ENCODE measurements around the gene R3HDM1. TPM values are rescaled to one million over a fixed set of nuclear protein-coding genes. Genes with fewer than 3 reads are reported as not detected.

R3HDM1 gene
- total RNA-seq, 4 donors from 2014 or later: 13.7 to 22.3 (median 19.2) TPM

- H3K36me3 ChIP-seq: no peaks in the 10 kb centered on the region
- intact Hi-C loops (cut with DNase I; ENCODE audit: low total_unique reads) (no loop called here), in situ Hi-C loops (cut with MboI; ENCODE audit: low pct_ligation_motif_present in 1 of 4, low pct_unique_long_range_greater_than_20kb in 1 of 4, low sequenced_read_pairs in 3 of 4) (no loop called here)
- no peak for DNase-seq
- H3K27me3 ChIP-seq: no peaks in the 10 kb centered on the region
- WGBS, 2 donors (ENCODE audit: low coverage in 1 of 2): 96 to 100% methylated on average over 2 of the region's 2 CpGs
- no peaks in the 10 kb centered on the region for H3K4me1 ChIP-seq
- H3K9me3 ChIP-seq: peaks cover 6 to 16% of the 10 kb centered on the region in 2 donors
- H3K27ac ChIP-seq: no peak overlapping the region
- no peak overlapping the region for H3K4me3 ChIP-seq
- TF ChIP-seq EP300 (IDR thresholded peaks at IDR 0.05; ENCODE audit: low read depth) (no peak), POLR2A (IDR thresholded peaks at IDR 0.05) (no peak), POLR2AphosphoS5 (IDR thresholded peaks at IDR 0.05) (no peak), CTCF (IDR thresholded peaks at IDR 0.05) (no peak)
Observed at GRCh38 chr2:135512099-135512498, 19.2 kb upstream of the R3HDM1 start.

- in situ Hi-C loops (cut with MboI; ENCODE audit: low pct_ligation_motif_present in 1 of 4, low pct_unique_long_range_greater_than_20kb in 1 of 4, low sequenced_read_pairs in 3 of 4): no loop called here
- no peaks in the 10 kb centered on the region for H3K9me3 ChIP-seq
Observed at GRCh38 chr2:135525786-135526185, 5.5 kb upstream of the R3HDM1 start.

GRCh38 chr2:135528006-135528405, 3.3 kb upstream of the R3HDM1 start:
- H3K27ac ChIP-seq: no peak overlapping the region
- TF ChIP-seq CTCF (IDR thresholded peaks at IDR 0.05): no peak
- no peak for TF ChIP-seq POLR2AphosphoS5 (IDR thresholded peaks at IDR 0.05)
- TF ChIP-seq POLR2A (IDR thresholded peaks at IDR 0.05): no peak
- TF ChIP-seq EP300 (IDR thresholded peaks at IDR 0.05; ENCODE audit: low read depth): no peak
- in situ Hi-C loops (cut with MboI; ENCODE audit: low pct_ligation_motif_present in 1 of 4, low pct_unique_long_range_greater_than_20kb in 1 of 4, low sequenced_read_pairs in 3 of 4): no loop called here
- no peak for DNase-seq
- H3K36me3 ChIP-seq: no peaks in the 10 kb centered on the region
- no peak overlapping the region for H3K4me3 ChIP-seq
- H3K27me3 ChIP-seq: no peaks in the 10 kb centered on the region
- intact Hi-C loops (cut with DNase I; ENCODE audit: low total_unique reads): loop anchor here (10.0 kb wide), 1 partner anchor 217 kb away; the partner anchor contains the start of gene UBXN4
- H3K4me1 ChIP-seq: peaks cover 0 to 16% (median 10%) of the 10 kb centered on the region in 4 donors
- WGBS, 2 donors (ENCODE audit: low coverage in 1 of 2): 88 to 92% methylated on average over 3 of the region's 3 CpGs
- H3K9me3 ChIP-seq: no peaks in the 10 kb centered on the region

More at GRCh38 chr2:135525786-135526185, 5.5 kb upstream of the R3HDM1 start:
- Histone ChIP-seq H3K27ac (no peak overlapping the region), H3K4me3 (no peak overlapping the region), H3K27me3 (no peaks in the 10 kb centered on the region), H3K36me3 (no peaks in the 10 kb centered on the region), H3K4me1 (peaks cover 0 to 6% (median 0%) of the 10 kb centered on the region in 4 donors)
- no peak for DNase-seq
- TF ChIP-seq POLR2A (IDR thresholded peaks at IDR 0.05) (no peak), POLR2AphosphoS5 (IDR thresholded peaks at IDR 0.05) (no peak), CTCF (IDR thresholded peaks at IDR 0.05) (no peak), EP300 (IDR thresholded peaks at IDR 0.05; ENCODE audit: low read depth) (no peak)
- 100% methylated on average over 1 of the region's 1 CpG; no CpG with 5 or more reads in 1 of the 2 donors for WGBS, 2 donors (ENCODE audit: low coverage in 1 of 2)
- intact Hi-C loops (cut with DNase I; ENCODE audit: low total_unique reads): loop anchor here (10.0 kb wide), 1 partner anchor 219 kb away; the partner anchor contains the start of gene UBXN4

GRCh38 chr2:135530313-135531230, 712 bp upstream of the R3HDM1 start, which contains the start of gene ZRANB3:
ZRANB3 (minus strand) TSS chr2:135531218.
- no peaks in the 10 kb centered on the region for H3K27me3 ChIP-seq
- in situ Hi-C loops (cut with MboI; ENCODE audit: low pct_ligation_motif_present in 1 of 4, low pct_unique_long_range_greater_than_20kb in 1 of 4, low sequenced_read_pairs in 3 of 4): loop anchor here in 1 of 4 donors (10.0 kb wide), 1 partner anchor 214 kb away; the partner anchor contains the start of gene UBXN4
- peaks cover 0 to 22% (median 11%) of the 10 kb centered on the region in 4 donors for H3K4me1 ChIP-seq
- WGBS, 2 donors (ENCODE audit: low coverage in 1 of 2): 0 to 1% methylated on average over 16 to 46 of the region's 46 CpGs
- H3K27ac ChIP-seq: peak within 1 kb of the TSS; percentile 88 to 94 (median 92)
- no peaks in the 10 kb centered on the region for H3K36me3 ChIP-seq
- no peaks in the 10 kb centered on the region for H3K9me3 ChIP-seq
- H3K4me3 ChIP-seq: peak within 1 kb of the TSS; percentile 78 to 94 (median 88)
- DNase-seq: peak; percentile 96
- intact Hi-C loops (cut with DNase I; ENCODE audit: low total_unique reads): no loop called here
- TF ChIP-seq POLR2A (IDR thresholded peaks at IDR 0.05) (no peak), POLR2AphosphoS5 (IDR thresholded peaks at IDR 0.05) (peak in 1 of 3 donors; percentile 10), CTCF (IDR thresholded peaks at IDR 0.05) (no peak), EP300 (IDR thresholded peaks at IDR 0.05; ENCODE audit: low read depth) (no peak)
